ENCODE measurements around the gene LEKR1.

The LEKR1 gene

GRCh38 chr3:157092230-157092629 lies 266.1 kb downstream of the LEKR1 start:
- Histone ChIP-seq H3K27ac (ENCODE audit: insufficient read depth, low read depth, low read length, poor library complexity, severe bottlenecking) (no peak overlapping the region), H3K27me3 (ENCODE audit: control insufficient read depth, insufficient read depth, low read length, poor library complexity, severe bottlenecking) (no peaks in the 10 kb centered on the region), H3K36me3 (ENCODE audit: control insufficient read depth, insufficient read depth, low read length) (no peaks in the 10 kb centered on the region), H3K9me3 (ENCODE audit: control insufficient read depth, low read length) (no peaks in the 10 kb centered on the region), H3K4me1 (ENCODE audit: control insufficient read depth, insufficient read depth, low read length) (peaks cover 6% of the 10 kb centered on the region), H3K4me3 (ENCODE audit: insufficient read depth, low read depth, low read length) (no peak overlapping the region)
- WGBS, 2 experiments: 85% methylated on average over 5 of the region's 5 CpGs

DNA sequence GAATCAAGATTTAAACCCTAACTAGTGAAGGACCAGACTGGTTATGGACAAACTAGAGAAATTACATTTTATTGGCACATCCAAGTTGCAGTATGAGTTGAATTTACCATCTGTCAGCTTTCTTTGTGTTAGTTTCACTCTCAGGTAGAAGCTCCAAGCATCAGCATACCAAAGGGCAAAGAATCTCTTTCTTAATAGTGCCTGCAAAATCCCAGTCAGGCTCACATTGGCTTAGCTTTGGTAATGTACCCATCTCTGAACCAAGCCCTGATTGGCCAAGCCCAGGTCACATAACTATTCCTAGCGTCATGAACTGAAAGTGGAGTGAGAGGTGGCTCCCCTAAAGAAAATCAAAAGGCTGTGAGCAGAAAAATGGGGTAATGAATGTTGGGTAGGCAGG lies 266.9 kb downstream of the LEKR1 start:
- no peaks in the 10 kb centered on the region for H3K9me3 ChIP-seq (ENCODE audit: control insufficient read depth, low read length)
- no peaks in the 10 kb centered on the region for H3K27me3 ChIP-seq (ENCODE audit: control insufficient read depth, insufficient read depth, low read length, poor library complexity, severe bottlenecking)
- no peak overlapping the region for H3K27ac ChIP-seq (ENCODE audit: insufficient read depth, low read depth, low read length, poor library complexity, severe bottlenecking)
- no peak overlapping the region for H3K4me3 ChIP-seq (ENCODE audit: insufficient read depth, low read depth, low read length)
- 33 to 55% methylated on average over 1 of the region's 1 CpG for WGBS, 2 experiments
- H3K4me1 ChIP-seq (ENCODE audit: control insufficient read depth, insufficient read depth, low read length): peaks cover 1% of the 10 kb centered on the region
- H3K36me3 ChIP-seq (ENCODE audit: control insufficient read depth, insufficient read depth, low read length): no peaks in the 10 kb centered on the region

DNA sequence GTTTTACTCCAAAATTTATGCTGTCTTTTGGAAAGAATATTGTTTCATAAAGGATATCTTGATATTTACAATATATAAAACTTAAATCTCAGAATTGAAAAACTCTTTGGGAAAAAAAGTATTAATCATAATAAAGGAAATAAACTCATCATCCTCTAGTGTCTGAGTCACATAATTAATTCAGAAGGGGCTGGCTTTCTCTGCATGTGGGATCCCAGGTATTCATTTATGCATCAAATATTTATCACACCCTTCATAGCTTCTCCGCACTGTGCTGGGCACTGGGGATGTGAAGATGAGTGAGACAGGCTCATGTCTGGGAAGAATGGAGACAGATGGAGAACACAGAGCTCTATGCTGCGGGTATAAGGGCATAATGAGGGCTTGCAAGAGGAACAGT lies 268.1 kb downstream of the LEKR1 start:
- no peak overlapping the region for H3K4me3 ChIP-seq (ENCODE audit: insufficient read depth, low read depth, low read length)
- H3K27me3 ChIP-seq (ENCODE audit: control insufficient read depth, insufficient read depth, low read length, poor library complexity, severe bottlenecking): no peaks in the 10 kb centered on the region
- no peaks in the 10 kb centered on the region for H3K36me3 ChIP-seq (ENCODE audit: control insufficient read depth, insufficient read depth, low read length)
- no peak overlapping the region for H3K27ac ChIP-seq (ENCODE audit: insufficient read depth, low read depth, low read length, poor library complexity, severe bottlenecking)
- 91% methylated on average over 2 of the region's 2 CpGs for WGBS, 2 experiments
- H3K9me3 ChIP-seq (ENCODE audit: control insufficient read depth, low read length): no peaks in the 10 kb centered on the region
- no peaks in the 10 kb centered on the region for H3K4me1 ChIP-seq (ENCODE audit: control insufficient read depth, insufficient read depth, low read length)

- Histone ChIP-seq H3K4me1 (ENCODE audit: control insufficient read depth, insufficient read depth, low read length) (no peaks in the 10 kb centered on the region), H3K27me3 (ENCODE audit: control insufficient read depth, insufficient read depth, low read length, poor library complexity, severe bottlenecking) (no peaks in the 10 kb centered on the region), H3K27ac (ENCODE audit: insufficient read depth, low read depth, low read length, poor library complexity, severe bottlenecking) (no peak overlapping the region), H3K36me3 (ENCODE audit: control insufficient read depth, insufficient read depth, low read length) (no peaks in the 10 kb centered on the region), H3K9me3 (ENCODE audit: control insufficient read depth, low read length) (no peaks in the 10 kb centered on the region), H3K4me3 (ENCODE audit: insufficient read depth, low read depth, low read length) (no peak overlapping the region)
- 92 to 93% methylated on average over 5 of the region's 5 CpGs for WGBS, 2 experiments
Measured at GRCh38 chr3:157094751-157095480, 268.8 kb downstream of the LEKR1 start.
